GM19351 (cell line): ENCODE measurements around the gene GPSM3.
"Not testable (repeated sequence)": the region's sequence is repeated elsewhere in the genome, so short reads cannot be mapped to it uniquely, and the experiment has no call there.

Experiments used
- ATAC-seq: cut with Tn5 transposase; IDR thresholded peaks from one replicate; pipeline ENCODE4 v1.9.1; 2021; ENCODE audit warnings: mild to moderate bottlenecking, moderate library complexity; ENCODE audit not compliant: unreplicated experiment

Gene GPSM3

DNA sequence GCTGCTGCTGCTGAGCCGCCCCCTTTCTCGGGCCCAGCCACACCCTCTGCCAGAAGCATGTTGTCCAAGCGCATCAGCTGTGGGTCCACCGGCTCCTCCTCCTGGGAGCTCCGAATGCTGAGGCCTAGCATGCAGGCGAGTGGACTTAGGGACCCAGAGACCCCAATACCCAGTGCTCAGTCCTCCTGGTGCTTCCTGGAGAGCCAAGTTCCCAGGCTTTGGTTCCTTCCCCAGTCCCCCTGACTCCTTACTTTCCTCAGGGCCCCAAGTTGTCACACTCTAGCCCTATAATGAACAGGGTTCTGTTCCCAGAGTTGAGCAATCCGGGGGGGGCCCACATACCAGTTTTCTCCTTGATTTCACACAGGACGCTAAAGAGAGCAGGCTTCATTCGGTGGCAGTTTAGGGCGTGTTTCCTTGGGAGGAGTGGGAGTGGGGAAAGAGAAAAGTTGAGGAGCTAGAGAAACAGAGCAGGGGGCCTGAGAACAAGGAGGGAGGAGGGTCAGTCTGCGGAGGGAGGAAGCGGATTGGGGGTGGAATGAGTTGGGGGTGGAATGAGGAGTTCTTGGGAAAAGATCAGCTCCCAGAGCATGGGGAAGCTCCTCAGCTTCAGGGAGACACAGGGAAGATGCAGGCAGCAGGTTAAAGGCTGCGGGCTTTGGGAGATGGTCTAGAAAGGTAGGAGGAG is 3.9 kb downstream of the GPSM3 start:
- no peak for ATAC-seq

DNA sequence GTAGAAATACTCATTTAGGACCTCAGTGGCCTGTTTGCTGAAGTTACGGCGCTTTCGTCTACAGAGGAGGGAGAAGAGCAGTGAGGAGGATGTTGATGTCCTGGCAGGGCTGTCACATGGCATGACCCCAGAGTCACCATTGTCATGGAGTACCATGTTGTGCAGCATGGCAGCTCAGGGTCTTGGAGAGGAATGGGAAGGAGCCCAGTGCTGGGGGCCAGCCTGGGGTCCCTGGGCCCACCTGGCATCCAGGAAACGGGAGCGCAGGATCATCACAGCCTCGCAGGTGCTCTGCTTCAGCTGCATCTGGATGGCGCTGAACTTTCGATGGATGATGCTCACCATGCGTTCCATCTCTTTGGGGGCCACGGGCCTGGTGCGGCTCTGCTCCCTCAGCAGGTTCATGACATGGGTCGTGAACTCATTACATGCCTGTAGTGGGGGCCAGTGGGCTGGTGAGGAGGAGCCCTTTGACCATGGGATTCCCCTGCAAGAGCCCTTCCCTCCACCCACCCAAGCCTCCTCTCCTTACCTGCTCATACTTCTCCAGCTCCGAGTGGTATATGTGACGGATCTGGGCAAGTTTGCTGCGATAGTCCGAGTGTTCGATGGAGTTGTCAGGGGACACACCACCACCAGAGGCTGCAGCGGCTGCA is 4.6 kb downstream of the GPSM3 start:
- ATAC-seq, result not testable (repeated sequence)

GRCh38 chr6:32187009-32187709 is 5.3 kb downstream of the GPSM3 start:
- no peak for ATAC-seq

GRCh38 chr6:32186151-32186840 is 6.1 kb downstream of the GPSM3 start:
- ATAC-seq, result not testable (repeated sequence)

- ATAC-seq, result not testable (repeated sequence)
Observed at GRCh38 chr6:32185681-32186131, 6.7 kb downstream of the GPSM3 start.

GRCh38 chr6:32184084-32184640 is 8.3 kb downstream of the GPSM3 start, which contains the start of gene AGER:
TSS of gene AGER (minus strand) at chr6:32184253. CDS start at chr6:32184222, 31 bp downstream.
- ATAC-seq, result no peak

DNA sequence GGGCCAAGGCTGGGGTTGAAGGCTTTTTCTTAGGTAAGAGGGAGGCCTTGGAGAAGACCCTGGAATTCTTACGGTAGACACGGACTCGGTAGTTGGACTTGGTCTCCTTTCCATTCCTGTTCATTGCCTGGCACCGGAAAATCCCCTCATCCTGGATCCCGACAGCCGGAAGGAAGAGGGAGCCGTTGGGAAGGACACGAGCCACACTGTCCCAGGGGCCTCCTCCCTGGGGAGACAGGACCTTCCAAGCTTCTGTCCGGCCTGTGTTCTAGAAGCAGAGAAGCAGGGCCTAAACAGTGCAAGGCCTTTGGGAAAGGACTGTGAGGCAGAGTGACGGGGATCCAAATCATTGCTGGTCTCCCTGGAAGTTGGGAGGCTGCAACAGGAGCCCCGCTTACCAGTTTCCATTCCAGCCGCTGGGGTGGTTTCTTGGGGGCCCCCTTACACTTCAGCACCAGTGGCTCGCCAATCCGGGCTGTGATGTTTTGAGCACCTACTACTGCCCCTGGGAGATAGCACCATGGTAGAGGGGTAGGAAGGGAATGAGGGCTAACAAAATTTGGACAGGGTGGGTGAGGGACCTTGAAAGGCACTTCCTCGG is 8.9 kb downstream of the GPSM3 start:
- no peak for ATAC-seq

DNA sequence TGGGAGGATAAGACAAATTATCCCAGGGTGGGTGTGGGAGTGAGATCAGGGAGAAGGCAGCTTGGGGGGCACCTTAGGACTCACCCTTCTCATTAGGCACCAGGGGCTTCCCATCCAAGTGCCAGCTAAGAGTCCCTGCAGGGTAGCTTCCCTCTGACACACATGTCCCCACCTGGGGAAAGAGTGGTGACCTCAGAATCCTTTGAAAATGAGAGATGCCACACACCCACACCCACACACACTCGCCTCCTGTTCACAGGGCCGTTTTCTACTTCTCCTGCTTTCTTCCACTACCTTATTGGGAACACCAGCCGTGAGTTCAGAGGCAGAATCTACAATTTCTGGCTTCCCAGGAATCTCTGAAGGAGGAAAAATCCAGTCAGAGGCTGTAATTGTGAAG is 9.4 kb downstream of the GPSM3 start:
- no peak for ATAC-seq

GRCh38 chr6:32182555-32182981 is 9.9 kb downstream of the GPSM3 start:
- no peak for ATAC-seq

DNA sequence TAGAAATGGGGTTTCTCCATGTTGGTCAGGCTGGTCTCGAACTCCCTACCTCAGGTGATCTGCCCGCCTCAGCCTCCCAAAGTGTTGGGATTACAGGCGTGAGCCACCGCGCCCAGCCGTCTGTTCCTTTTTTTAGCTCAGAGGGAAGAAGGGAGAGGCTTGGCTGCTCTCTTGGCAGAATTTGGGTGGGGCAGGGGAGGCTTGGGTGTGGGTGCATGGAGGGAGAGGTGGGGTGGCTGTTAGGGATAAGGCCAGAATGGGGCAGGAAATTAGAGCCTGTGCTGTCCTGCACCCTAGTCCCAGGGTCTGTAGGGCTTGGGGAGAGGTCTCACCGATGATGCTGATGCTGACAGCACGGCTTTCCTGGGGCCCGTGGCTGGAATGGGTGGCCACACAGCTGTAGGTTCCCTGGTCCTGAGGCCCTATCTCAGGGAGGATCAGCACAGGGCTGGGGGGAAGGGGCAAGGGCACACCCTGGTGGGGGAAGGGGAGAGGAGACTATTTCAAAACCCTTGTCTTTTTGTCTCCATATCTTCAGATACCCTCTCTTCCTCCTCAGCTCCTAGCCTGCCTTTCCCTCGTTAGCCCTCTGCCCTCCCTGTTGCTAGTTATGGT is 10.4 kb downstream of the GPSM3 start:
- no peak for ATAC-seq

GRCh38 chr6:32181148-32181702 is 11.2 kb downstream of the GPSM3 start:
- no peak for ATAC-seq

- ATAC-seq, result no peak
Observed at GRCh38 chr6:32179766-32180405, 12.6 kb downstream of the GPSM3 start.

DNA sequence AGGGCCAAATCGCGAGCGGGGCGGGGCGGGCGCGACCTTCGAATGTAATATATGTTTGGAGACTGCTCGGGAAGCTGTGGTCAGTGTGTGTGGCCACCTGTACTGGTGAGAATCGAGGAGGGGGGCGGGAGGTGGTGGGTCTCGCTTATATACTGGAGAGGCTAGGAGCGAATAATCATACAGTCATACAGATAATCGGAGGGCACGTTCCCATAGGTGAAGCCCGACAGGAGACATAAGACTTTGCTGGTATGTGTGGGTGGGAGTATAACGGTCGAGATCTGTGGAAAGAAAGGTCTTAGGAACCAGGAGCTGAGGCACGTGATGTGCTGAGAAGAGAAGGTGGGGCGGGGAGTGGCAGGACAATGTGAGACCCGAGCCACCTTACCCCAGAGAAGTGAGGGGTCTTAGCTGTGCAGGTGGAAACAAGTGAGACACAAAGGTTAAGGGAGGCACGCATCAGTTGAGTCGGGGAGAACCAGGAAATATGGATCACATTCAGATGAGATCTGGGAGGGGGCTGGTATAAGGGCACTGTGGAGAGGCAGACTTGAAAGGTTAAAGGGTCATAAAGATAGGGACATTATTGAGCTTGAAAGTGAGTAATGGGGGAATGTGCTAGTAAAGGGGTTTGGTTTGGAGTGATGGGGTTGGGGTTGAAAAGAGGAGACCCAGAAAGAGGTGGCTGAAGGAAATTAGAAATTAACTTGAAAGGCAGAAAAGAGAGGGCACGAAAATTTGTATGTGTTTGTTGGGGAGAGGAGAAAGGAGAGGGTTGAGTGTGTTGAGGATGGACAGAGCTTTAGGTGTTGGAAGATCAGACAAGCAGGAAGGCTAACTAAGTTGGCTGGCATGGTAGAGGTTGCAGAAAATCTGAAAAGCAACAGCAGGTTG is 13.6 kb downstream of the GPSM3 start:
- no peak for ATAC-seq

GRCh38 chr6:32177788-32178546 is 14.5 kb downstream of the GPSM3 start, which contains the start of gene RNF5:
TSS of gene RNF5 (plus strand) at chr6:32178405. CDS start at chr6:32178512, 107 bp downstream.
- ATAC-seq, result peak; percentile 83

DNA sequence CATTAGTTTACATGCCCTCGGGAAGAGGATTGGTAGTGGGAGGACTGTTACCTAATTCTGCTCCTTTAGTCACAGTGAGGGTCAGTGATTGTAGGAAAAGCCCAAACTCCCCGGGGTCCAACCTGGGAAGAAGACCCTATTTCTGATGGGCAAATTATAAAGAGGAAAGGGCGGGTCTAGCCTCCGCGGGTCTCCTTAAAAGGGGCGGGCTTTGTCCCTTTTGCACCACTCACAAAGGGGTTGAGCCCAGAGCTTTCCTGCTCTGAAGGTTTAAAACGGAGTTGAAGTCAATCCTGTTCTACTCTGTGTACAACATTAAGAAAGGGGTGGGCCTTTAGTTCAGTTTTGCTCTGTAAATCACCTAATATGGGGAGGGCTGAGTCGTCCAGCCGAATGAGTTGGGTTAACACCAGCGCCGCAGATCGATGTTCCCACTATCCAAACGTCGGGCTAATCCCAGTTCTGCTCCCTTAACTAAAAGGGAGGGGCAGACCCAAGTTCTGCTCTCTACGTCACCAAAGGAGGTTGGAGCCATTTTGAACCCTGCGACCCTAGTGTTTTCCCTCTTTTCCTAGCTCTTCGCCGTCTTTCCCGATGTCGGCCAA is 15.2 kb downstream of the GPSM3 start:
- no peak for ATAC-seq

DNA sequence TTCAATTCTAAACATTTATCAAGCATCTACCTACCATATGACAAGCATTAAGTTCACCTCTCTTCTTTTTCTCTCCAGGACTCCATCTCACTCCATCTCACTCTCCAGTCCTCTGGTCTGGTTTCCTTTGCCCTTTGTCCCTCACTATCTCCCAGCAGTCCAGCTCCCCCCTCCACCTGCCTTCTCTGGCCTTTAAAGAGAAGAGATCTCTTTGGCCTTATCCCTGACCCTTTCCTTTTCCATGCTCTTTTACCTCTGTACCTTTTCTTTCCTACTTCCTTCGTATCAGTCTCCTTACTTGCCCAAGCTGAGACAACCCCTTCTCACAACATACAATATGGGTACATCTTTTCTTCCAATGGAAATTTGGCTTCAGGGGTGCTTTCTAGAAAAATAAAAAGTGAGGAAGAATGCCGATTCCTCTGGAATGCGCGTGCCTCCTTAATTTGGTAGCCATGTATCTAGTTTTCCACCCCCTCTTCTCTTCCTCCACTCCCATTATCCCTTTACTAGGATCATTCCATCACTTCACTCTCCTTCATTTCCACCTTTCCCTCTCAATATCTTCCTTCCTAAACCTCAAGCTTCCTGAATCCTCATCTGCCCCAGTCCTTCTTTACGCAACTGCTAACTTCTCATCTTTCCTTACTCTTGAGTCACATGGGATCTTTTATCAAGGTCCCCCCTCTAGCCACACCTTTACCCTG is 15.8 kb downstream of the GPSM3 start:
- no peak for ATAC-seq
